ENCODE data around the gene RIBC2.
"Not testable (repeated sequence)": the region's sequence is repeated elsewhere in the genome, so short reads cannot be mapped to it uniquely, and the experiment has no call there.

The RIBC2 gene

DNA sequence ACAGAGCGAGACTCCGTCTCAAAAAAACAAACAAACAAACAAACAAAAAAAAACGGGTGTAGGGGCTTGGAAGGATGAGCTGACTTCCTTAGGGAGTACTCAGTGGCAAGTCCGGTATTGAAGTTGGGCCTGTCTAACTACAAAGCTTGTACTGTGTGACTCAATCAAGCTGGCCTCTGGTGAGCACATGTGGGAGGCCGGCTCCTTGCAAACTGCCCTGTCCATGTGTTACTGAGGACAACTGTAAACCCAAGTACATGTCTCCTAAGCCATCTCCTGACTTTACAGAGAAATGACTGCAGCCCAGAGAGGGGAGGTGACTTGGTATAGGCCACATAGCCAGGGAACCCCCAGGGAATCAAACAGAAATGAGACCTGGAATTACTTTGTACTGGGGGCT, 11.6 kb downstream of the RIBC2 start:
- DNase-seq = no peak

DNA sequence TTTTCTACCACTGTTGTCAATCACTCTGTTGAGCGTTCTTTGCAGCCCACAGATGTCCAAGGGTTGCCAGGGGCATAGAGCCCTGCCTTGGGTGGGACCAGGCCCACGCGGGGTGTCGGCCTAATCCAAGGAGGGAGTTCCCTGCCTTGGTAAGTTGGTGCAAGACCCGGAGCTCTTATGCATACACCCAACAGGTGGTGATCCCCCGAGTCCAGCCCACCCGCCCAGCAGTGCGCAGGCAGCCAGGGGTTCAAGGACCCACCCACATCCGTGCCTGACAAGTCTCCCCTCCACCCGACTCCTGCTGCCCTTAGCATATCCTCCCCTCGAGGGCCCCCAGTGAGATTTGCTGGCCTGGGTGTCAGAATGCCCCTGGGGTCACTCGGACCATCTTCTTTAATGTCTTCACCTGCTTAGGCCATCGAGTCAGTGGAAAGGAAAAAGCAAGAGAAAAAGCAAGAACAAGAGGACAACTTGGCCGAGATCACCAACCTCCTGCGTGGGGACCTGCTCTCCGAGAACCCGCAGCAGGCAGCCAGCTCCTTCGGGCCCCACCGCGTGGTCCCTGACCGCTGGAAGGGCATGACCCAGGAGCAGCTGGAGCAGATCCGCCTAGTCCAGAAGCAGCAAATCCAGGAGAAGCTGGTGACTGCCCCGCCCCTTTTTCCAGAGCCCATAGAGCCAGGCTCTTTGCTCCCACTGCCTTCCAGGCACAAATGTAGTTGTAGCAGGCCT, 12.2 kb downstream of the RIBC2 start:
- no peak for DNase-seq

DNA sequence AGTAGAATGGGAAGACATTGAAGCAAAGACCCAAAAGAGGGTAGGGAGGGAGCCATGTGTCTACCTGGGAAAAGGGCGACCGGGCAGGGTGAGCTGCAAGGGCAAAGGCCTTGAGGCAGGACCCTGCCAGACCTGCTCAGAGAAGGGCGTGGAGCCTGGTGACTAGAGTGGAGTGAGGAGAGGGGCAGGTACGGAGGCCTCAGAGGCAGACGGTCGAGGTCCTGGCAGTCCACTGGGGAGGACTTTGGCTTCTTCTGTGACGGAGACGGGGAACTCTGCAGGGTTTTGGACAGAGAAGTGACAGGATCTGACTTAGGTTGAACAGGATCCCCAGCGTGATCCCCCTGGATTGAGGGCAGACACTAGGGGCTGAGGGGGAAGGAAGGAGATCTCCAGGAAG, 12.9 kb downstream of the RIBC2 start:
- DNase-seq = no peak

DNA sequence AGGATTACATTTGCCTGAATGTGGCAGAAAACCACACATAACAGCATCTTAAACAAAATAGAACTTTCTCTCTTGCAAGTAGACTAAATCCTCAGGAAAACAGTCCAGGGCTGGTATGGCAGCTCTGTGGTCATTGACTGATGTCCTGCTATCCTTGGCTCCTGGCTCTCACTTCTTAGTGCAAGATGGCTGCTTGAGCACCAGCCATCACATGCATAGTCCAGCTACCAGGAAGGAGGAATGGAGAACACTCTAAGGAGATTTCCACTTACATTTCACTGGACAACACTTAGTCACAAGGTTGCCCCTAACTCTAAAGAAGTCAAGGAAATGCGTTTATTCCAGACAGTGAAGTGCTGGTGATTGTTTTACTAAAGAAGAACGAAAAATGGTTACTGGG, 13.6 kb downstream of the RIBC2 start:
- DNase-seq = no peak

DNA sequence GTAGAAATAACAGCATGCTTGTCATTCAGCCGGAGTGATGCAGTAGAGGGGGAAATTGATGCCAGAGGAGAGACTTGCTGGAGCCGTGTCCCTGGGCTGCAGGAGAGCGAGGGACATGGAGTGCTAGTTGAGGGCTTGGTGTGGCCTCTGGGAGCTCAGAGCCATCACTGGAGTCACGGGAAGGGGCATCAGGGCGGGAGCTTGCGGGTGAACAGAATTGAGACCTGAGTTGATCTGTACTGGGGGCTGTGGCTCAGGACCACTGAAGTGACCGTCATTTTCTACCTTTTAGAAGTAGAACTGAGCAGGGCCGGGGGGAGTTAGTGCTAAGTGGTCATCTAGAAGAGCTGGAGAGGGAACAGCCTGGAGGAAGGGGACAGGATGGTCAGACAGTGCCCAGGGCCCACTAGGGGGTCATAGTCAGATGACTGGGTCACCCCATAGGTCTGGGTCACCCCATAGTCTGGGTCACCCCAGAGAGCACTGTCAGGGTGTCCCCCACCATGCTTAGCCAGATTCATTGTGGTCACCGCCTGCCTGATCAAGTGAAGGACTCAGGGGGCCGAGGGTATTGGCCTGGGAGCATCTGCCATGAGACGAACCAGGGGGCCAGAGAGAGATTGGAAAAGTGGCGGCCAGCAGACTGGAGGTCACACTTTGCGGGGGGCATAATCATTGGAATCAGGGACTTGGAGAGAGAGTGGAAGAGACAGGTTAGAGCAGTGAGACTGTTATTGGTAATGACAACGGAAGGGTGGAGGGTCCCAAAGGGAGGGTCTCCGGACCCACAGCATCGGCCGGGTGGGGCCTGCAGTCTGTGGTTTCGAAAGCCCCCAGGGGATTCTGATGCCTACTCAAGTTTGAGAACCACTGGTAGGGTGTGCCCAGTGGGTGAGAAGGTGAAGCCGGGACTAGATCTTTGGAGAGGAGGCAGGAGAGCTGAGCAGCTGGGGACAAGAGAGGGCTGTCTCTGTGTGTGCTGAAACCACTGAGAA, 15.2 kb downstream of the RIBC2 start:
- no peak for DNase-seq

DNA sequence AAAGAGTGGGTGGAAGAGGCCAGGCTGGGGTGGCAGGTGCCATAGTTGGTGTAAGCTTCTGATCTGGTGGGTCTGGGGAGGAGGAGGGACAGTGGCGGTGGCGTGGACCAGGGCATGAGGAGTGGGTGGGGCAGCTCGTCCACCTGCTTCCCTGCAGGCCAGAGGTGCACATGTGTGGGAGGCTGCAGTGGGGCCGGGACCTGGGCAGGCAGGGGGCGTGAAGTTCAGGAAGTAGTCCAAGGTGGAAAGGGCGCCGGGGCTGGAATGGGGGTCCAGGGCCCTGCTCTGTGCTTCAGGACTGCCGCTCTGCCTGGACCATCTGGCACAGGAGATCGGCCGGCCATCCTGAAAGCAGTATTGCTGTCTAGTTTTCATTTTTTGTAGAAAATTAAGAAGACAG, 15.9 kb downstream of the RIBC2 start:
- no peak for DNase-seq

DNA sequence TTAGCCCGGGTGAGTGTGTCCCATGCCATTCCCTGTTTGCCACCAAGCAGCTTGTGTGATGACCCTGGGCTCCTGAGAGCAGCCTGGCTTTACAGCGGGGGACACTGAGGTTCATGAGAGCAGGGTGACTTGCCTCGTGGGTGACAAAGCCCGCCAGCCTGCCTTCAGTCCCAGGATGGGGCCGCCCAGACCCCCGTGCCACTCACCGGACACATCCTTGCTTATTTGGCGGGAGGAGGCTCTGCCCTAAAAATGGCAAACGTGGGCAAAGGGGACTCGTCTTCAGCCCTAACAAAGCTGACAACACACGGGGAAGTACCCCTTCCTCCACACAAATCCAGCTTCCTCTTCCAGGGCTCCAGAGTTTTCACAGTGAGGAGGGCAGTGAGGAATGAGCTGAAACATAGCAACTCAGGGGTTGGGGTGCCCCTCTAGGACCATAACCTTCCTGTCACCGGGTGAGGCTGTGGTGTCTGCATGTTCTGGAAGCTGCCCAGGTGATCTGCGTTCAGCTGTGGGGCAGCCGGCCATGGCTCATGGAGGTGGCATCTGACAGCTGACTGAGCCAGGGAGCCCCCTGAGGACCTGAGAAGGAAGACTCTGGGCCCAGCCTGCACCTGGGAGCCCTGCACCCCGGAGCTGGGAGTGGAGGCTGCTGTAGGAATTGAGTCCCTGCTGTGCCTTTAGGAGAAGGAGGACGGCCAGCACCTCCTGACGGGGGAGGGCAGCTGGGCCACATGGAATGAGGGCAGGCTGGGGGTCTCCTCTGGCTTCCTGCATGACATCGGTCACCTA, 16.7 kb downstream of the RIBC2 start:
- no peak for DNase-seq

DNA sequence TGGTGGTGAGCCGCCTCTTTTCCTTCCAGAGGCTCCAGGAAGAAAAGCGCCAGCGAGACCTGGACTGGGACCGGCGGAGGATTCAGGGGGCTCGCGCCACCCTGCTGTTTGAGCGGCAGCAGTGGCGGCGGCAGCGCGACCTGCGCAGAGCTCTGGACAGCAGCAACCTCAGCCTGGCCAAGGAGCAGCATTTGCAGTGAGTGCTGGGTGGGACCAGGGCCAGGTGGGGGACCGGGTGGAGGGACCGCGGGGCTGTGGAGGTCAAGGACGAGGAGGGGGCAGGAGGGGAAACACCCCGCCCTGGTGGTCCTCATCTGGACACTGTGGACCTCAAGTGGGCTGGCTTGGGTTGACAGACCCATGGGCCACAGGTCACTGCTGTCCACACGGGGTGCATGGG, 17.4 kb downstream of the RIBC2 start:
- no peak for DNase-seq

DNA sequence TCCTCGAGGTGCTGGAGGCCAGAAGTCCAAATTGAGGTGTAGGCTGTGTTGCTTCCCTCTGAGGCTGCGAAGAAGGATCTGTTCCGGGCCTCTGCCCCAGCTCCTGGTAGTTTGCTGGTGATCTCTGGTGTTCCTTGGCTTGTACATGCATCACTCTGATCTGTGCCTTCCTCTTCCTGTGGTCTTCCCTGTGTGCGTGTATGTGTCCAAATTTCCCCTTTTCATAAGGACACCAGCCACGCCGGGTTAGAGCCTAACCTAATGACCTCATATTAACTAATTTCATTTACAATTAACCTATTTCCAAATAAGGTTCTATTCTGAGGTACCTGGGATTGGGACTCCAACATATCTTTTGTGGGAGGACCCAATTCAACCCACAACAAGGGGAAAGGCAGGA, 21.5 kb downstream of the RIBC2 start:
- DNase-seq = no peak

DNA sequence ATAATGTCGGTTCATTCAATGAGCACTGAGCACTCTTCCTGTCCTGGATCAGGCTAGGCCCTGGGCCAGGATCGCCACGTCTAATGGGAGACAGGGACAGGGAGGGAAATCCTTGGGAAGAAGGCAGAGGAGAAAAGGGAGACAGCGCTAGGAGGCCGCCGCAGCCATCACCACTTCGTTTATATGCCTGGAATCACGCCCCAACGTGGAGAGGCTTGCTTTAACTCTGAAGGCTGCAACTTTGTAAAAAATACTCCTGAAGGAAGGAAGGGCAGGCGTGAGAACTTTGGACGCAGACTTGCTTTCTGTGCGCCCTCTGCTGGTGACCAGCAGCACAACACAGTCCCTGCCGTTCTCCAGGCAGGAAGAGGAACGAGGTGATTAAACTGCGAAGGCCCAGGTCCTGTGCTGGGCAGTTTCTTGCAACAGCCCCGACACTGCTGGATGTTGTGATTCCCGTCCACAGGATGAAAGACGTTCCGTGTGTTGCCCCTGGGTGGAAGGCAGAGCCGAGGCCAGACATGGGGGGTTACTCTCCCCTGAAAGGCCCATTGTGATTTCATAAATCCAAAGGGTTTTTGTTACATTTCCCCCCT, 22.1 kb downstream of the RIBC2 start:
- DNase-seq = peak; percentile 20

DNA sequence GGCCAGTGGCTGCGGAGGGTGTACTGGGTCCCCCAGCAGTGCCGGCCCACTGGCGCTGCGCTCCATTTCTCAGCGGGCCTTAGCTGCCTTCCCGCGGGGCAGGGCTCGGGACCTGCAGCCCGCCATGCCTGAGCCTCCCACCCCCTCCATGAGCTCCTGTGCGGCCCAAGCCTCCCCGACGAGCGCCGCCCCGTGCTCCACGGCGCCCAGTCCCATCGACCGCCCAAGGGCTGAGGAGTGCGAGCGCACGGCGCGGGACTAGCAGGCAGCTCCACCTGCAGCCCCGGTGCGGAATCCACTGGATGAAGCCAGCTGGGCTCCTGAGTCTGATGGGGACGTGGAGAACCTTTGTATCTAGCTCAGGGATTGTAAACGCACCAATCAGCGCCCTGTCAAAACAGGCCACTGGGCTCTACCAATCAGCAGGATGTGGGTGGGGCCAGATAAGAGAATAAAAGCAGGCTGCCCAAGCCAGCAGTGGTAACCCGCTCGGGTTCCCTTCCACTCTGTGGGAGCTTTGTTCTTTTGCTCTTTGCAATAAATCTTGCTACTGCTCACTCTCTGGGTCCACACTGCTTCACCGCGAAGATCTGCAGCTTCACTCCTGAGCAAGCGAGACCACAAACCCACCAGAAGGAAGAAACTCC, 23.5 kb downstream of the RIBC2 start:
- not testable (repeated sequence) for DNase-seq

DNA sequence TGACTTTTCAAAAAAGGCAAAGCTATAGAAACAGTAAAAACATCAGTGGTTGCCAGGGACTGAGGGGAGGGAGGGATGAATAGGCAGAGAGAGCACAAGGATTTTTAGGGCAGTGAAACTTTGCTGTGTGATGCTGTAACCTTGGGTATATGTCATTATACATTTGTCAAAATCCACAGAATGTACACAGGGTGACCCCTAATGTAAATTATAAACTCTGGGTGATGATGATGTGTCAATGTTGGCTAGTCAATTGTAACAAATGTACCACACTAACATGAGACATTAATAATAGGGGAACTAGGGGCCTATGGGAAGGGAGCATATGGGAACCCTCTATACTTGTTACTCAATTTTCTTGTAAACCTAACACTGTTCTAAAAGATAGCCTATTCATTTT, 24.8 kb downstream of the RIBC2 start:
- DNase-seq = no peak

DNA sequence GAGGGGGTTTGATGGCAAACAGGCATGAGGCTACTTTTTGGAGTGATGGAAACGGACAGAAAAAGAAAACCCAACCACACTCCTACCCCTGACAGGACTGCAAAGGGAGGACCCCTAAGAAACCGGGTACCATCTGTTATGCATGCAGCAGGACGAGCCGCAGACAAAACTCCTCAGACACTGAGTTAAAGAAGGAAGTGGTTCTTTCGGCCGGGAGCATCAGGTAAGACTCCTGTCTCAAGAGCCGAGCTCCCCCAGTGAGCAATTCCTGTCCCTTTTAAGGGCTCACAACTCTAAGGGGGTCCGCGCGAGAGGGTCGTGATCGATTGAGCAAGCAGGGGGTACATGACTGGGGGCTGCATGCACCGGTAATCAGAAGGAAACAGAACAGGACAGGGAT, 27.2 kb downstream of the RIBC2 start:
- not testable (repeated sequence) for DNase-seq

DNA sequence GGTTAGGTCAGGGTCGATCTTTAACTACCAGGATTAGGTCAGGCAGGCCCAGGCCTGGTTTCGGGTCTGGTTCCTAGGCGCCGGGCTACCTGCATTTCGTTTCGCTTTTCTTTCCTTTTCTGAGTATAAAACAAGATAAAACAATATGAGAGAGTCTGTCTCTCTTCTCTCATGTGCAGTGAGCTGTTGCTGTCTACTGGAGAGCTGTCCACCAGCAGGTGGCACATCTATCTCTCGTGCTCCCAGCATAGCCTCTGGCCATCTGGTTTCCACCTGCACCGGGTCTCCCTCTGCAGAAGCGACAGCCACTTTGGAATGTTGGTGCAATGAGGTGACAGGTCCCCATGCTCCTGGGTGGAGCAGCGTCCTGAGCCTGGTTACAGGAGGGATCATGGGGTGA, 27.6 kb downstream of the RIBC2 start:
- DNase-seq = no peak

DNA sequence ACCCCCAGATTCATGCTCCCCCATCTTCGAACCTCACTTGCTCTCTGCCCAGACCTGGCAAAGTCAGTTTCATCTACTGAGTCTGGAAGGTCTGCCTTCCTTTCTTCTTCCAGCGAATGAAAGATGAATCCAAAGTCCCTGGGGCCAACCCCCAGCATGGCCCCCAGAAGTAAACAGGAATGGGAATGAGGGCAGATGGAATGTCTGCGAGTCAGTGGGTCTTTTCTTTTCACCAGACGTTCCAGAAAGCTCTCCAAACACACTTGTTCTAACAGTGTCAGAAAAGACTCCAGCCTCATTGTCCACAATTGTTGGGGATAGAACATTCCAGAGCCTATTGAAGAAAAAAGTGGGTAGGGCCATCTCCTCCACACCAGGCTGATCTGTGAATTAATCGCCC, 28.6 kb downstream of the RIBC2 start:
- DNase-seq = no peak

DNA sequence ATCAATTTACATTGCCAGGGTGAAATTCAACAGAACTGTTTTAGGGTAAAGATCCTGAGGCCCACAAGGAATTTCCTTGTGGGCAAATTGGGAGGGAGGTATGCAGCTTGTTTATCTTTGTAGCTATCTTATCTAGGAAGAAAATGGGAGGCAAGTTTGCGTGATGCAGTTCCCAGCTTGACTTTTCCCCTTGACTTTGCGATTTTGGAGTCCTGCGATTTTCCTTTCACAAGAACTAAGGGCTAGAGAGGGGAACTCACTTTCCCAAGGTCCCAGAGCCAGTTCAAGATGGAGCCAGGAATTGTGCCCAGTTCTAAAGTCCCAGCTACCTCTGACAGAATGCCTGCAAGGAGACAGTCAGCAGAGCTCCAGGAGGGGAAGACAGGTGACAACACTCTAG, 30.7 kb downstream of the RIBC2 start:
- no peak for DNase-seq

DNA sequence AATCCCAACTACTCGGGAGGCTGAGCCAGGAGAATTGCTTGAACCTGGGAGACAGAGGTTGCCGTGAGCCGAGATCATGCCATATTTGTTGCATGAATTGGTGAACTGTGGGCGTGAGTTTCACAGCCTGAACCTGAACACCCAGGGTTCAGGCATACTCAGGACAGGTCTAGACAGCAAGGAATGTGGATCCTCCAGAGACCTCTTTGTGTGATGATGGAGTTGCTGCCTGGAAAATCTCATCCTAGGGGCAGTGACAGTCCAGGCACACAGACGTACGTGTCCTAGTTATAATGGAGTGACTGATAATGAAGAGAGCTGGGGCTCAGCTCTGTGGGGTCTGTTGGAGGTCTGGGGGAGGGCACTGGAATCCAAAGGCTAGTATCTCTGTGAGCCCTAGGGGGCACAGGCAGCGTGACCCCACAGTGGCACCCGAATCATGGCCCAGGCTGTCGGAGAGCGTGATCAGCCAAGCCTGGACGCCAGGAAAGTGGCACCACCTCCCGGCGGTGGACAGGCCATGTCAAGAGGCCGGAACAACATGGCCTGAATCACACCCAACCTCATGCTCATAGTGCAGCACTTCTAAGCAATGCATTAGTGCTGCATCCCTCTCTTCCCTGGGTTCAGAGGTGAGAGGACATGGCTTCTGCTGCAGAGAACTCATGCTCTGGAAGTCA, 31.7 kb downstream of the RIBC2 start:
- no peak for DNase-seq

DNA sequence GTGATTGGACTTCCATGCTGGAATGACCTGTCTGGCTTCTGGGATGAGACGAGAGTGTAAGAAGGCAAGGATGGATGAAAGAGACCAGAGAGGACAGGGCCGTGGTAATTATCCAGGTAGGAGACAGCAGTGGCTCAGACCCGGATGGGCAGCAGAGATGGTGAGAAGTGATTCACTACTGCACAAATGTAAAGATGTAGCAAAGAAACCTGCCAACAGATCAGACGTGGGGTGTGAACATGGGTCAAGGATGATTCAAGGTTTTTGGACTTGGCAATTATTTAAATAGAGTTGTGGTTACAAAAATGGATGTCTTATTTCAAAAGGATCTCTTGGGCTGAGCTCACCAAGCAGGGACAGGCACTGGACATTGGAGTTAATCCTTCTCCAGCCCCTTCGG, 32.7 kb downstream of the RIBC2 start:
- DNase-seq = no peak

DNA sequence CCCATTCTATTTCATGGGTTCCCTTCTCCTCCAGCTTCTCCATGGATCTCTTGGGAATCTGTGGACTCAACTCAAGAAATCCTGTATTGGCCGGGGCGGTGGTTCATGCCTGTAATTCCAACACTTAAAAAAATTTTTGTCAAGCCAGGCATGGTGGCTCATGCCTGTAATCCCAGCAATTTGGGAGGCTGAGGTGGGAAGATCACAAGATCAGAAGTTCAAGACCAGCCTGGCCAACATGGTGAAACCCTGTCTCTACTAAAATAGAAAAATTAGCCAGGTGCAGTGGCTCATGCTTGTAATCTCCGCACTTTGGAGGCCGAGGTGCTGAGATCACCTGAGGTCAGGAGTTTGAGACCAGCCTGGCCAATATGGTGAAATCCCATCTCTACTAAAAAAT, 34.1 kb downstream of the RIBC2 start:
- DNase-seq = not testable (repeated sequence)

DNA sequence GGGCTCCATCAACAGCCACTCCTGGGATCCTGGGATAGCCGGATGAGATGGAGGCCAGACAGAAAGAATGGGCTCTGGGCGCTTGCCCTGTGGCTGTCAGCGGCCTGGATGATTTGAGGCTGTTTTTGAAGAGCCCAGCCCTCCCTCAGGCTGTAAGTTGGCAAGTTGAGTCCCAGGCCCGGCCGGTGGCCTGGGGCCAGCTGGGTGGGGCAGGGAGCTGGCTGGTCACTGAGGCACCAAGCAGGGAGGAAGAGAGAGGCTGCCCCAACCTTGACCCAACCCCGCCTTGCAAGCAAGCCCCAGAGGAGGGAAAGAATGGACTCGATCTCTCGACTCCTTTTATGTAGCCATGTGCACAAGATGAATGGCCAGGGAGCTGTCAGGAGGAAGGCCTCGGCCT, 34.9 kb downstream of the RIBC2 start:
- no peak for DNase-seq

DNA sequence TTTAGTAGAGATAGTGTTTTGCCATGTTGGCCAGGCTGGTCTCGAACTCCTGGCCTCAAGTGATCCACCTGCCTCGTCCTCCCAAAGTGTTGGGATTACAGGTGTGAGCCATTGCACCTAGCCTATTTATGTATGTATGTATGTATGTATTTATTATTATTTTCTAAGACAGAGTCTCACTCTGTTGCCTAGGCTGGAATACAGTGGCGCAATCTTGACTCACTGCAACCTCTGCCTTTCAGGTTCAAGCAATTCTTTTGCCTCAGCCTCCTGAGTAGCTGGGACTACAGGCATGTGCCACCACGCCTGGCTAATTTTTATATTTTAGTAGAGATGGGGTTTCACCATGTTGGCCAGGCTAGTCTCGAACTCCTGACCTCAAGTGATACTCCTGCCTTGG, 35.9 kb downstream of the RIBC2 start:
- DNase-seq = not testable (repeated sequence)

Measured in NCI-H510A (cell line).